Activated CD4-positive, alpha-beta T cell treated with anti-CD3 and anti-CD28 coated beads, Interleukin-2, amount 50 U/mL, for 16 hours (primary cell): ENCODE measurements around the gene PTPRS.

Experiments
- DNase-seq: peaks from one replicate; pipeline ENCODE4 v3.0.0-alpha.2; 2020

The PTPRS gene

DNA sequence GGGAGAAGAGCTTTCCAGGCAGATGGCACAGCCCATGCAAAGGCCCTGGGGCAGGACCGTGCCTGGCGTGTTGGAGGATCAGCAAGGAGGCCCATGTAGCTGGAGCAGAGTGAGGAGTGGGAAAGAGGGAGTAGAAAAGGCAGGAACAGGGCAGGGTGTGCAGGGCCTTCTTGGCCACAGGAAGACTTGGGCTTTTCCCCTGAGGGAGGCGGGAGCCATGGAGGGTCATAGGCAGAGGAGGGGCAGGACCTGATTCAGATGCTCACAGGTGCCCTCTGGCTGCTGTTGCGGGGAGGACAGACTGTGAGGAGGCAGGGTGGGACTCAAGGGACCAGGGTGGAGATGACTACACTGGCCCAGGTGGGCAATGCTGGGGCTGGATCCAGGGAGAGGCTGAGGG lies 13.8 kb upstream of the PTPRS start:
- peak; percentile 5 for DNase-seq

DNA sequence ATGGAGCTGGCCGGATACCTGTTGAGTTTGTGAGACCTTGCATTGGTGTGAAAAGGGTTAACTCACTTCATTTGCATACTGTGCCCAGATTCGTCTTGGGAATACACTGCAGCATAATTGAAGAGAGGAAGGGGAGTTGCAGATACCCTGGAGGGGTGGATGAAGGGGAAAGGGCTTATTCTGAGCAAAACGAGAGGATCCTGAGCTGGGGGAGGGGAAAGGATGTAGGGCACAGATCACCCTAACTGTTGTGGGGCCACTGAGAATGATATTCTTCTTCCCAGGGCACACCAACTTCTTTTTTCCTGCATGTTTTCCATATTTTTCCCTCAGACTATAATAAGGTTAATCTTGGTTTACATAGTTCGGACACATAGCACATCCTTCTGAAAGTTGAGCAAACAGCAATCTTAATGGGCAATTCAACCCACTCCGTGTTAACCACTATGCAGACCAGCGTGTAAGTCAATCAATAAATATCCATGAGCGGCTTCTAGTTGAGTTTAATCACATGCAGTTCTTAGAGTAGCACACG lies 11.7 kb upstream of the PTPRS start:
- DNase-seq, result no peak

DNA sequence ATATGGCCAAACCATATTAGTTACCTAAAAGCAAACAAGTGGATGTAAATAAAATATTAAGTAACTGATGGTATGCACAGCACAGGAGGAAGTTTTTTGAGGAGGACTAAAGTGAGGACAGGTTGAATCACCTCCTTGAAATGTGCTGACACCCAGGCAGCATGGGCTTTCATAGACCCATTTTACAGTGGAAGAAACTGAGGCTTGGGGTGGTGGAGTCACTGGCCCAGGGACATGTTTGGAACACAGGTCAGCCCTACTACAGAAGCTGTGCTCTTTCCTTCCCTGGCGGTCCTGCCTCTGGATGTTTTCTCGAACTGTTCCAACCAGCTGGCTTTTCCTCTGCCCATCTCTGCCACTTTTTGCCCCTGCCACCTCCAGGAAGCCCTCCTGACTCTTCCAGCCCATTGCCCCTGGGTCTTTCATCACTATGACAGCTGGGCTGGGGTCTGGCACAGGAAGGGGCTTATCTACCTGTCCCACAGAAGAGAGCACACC lies 11.2 kb upstream of the PTPRS start:
- DNase-seq, result no peak

DNA sequence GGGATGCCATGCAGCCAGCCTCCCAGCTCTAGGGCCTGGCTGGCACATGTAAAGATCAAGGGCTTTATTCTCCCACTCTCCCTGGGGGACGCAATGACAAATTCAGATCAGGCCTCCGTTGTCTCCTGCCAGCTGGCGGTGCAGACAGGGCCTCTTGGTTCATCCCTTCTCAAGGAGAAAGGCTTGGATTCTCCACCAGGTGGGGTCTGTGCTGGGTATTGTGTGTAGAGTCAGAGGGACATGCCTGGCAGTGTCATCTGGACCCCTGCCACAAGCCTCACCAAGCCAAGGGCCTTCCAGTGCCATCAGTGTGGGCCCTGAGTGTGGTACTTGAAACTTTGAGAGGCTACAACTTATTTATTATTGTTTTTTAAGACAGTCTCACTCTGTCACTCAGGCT lies 8.4 kb upstream of the PTPRS start:
- DNase-seq, result no peak

DNA sequence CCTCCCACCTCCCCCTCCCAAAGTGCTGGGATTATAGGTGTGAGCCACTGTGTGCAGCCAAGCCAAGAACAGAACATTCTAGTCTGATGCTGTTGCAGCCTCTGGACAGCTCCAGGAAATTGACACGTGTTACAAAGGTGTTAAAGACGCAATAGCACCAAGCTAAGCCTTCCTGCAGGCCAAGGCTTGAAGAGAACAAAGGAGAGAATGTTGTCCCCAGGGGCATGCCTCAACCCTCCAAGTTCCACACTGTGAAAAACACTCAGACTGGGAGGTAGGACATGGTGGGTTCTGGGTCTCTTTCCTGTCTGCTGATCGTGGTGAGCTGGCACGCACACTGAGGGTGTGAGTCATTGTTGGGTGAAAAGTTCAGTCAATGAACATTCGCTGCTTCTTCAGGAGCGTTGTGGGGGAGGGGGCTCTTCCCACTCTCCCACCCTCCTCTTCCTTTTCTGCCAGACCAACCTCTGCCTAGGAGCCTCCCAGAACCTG lies 5.3 kb upstream of the PTPRS start:
- peak; percentile 5 for DNase-seq

DNA sequence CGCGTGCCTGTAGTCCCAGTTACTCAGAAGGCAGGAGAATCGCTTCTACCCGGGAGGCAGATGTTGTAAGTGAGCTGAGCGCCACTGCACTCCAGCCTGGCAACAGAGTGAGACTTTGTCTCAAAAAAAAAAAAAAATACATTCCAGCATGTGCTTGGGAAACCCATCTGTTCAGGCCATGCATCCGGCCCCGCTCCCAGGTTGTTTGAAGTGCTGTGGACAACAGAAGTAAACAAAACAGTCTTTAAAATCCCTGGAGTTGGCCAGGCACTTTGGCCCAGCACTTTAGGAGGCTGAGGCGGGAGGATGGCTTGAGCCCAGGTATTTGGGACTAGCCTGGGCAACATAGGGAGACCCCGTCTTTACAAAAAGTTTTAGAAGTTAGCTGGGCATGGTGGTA lies 3.2 kb upstream of the PTPRS start:
- DNase-seq, result no peak

DNA sequence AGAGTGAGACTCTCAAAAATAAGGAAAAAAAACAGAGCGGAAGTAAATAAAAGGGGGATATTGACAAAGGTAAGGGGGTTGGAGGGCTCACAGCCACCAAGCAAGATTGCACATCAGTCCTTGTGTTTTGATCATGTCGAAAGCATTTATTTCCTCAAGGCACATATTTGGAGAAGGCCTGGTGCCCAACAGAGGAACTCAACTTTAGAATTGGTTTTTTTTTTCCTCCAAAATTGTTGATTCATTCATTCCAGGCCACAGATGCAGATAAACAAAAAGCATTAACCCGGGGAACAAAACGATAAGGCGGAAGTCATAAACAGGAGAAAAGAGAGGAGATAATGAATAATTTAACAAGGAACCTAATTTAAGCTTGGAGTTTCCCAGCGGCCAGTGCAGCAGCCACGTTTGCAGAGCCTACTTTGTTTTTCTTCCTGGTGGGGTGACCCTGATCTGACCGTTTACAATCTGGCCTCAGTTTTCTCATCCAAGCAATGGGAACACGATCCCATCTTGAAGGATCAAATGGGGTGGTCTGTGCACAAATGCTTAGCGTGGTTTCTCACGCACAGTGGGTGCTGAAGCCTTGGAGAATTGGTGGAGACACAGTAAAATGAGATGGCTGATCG lies 2.1 kb upstream of the PTPRS start:
- DNase-seq, result no peak

DNA sequence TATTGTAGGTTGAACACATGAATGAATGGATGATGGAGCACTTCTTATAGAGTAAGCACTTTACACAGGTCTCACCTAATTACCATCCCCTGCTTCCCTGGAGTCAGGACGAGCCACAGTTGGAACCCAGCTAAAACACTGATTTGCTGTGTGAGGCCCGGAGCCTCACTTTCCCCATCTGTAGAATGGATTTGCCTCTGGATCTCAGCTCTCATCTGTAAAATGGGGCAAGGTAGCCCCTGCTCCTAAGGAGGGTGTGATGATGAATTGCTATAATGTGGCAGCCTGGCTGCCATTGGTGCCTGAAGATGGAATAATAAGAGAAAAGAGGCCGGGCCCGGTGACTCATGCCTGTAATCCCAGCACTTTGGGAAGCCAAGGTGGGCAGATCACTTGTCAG lies 1.4 kb upstream of the PTPRS start:
- no peak for DNase-seq

DNA sequence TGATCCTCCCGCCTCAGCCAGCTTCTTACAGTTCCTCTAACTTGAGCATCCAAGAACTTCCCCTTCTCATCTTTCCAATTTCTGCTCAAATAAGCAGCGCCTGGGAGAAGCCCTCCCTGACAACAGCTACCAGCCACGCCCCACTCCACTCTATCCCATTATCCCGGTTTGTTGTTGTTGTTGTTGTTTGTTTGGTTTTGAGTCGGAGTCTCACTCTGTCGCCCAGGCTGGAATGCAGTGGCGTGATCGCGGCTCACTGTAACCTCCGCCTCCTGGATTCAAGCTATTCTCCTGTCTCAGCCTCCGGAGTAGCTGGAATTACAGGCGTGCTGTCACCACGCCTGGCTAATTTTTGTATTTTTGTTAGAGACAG lies 822 bp upstream of the PTPRS start:
- DNase-seq, result no peak

DNA sequence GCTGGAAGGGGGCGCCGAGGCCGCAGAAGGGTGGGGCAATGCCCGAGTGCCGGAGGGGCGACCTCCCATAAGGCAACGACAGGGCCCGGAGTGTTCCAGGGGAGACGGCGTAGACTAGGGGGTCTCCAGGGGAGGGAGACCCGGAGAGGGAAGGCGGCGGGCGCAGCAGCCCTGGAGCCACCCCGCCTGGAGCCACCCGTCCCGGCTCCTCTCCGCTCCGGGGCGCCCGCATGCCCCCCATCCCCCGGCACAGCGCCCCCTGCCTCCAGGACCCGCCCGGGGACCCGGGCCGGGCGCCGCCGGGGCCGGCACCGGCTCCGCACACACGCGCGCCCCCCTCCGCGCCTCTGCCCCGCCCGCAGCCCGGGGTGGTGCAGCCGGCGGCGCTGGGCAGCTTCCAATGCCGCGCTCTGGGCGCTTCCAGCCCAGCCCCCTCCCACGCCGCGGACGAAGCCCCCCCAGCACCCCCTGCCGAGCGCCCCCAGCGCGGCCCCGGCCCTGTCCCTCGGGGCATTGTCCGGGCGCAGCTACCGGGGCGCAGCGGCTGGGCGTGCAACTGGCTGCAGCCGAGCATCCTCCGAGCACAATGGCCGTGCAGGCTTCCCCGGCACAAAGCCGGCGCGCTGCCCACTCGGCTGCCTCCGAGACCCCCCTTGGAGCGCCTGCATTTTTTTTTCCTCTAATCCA lies 519 bp downstream of the PTPRS start:
- DNase-seq, result no peak

DNA sequence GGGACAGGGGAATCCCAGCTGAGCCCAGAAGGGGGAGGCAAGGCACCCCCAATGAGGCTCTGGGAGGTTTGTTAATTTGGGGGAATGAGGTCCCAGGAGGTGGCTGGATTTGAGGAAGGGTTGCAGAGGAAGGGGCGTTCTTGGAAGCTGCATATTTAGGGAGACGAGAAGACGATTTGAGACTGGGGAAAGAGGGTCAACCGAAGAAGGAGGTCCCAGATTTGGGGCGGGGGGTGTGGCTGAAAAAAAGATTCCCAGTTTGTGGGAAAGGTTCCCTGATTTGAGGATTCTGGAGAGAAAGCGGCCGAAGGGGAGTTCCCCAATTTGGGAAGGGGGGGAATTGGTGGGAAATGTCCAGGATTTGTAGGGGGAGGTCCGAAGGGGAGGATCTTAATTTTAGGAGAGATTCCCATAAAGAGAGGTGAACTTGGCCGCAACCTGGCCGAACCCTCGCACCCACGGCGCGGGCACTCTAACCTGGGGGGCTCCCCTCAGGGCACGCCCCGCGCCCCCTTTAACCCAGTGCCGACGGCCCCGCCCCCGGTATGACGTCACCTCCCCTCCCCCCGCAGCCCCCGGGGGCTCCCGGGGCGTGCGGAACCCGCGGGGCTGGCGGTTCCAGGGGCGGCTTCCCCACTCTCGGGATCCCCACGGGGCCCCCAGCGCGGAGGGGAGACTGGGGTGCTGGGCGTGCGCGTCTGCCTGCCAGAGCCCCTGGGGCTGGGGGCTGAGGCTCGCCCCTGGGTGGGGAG lies 1.2 kb downstream of the PTPRS start:
- DNase-seq, result no peak

DNA sequence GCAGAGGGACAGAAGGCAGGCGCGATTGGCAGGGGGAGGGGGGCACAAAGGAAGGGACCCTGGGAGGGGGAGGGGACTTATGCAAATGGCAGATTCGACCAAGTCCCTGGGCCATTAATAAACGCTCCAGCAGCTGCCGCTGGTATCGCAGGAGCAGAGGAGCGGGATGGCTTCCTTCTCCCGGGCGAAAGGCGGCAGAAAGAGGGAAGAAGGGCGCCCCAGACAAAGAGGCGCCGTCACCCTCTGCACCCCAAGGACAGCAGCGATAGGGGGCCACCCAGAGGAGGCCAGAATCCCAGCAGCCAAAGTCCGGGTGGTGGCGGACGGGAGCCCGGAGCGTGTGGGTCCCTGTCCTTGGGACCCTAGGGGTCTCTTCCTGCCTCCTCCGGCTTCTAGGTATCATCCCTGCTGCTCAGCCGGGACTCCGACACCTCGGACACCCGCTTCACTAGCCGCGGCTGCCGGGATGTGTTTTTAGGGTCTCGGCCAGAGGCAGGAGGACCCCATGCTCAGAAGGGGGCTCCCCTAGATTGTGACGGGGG lies 1.9 kb downstream of the PTPRS start:
- DNase-seq, result no peak

DNA sequence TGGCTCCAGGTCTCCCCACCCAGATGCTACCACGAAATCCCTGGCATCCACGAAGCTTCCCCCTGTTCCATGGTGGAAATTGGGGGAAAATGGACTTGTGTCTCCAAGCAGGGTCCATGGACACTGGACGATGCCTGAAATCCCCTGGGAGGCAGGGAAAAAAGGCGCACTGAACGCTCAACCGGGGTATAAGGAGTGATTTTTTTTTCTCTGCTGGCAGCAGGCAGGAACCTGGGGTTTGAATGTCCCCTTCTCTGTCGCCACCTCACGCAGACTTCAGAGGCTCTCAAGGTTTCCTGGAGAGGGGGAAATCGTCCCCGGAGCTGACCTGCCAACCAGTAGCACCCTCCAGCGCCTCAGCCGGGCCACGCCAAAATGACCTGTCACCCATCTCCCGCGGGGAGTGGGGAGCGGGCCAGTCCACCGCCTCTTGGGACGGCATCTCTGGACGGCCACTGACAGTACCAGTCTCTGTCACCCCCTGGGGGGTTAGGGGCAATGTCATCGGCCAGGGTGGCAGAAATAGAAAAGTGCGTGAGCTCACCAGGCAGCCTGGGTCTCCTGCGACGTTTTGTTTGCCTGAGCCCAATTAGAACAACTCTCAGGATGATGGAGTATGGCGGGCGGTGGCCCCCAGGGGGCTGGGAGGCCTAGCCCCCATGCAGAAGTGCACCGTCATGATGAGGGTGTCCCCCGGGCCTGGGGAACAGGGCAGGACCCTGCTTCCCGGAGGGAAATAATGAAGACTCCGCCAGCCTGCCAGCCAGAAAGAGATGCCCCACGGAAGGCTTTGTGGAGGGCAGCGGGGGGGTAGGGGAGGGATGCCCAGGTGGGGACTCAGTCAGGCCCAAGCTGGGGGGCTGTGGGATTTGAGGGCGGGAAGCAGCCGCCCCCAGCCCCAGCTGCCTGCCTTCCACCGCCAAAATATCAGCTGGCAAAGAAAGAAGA lies 2.6 kb downstream of the PTPRS start:
- no peak for DNase-seq

DNA sequence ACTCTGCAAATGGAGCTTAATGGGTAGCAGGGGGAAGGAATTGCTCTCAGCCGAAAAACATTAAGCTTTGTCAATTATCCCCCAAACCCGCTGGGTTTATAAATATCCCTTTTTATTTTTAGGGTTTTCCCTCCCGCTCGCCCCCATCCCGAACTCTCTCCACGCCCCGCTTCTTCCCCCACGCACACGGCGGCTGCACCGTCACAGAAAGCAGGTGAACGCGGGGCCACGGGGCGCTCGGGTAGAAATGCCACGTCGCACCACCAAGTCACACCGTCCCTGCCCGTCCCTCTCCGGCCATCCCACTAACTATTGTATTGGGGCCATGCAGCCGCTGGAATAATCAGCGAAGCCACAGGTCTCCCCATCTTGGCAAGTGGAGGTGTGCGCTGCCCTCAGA lies 3.5 kb downstream of the PTPRS start:
- no peak for DNase-seq

DNA sequence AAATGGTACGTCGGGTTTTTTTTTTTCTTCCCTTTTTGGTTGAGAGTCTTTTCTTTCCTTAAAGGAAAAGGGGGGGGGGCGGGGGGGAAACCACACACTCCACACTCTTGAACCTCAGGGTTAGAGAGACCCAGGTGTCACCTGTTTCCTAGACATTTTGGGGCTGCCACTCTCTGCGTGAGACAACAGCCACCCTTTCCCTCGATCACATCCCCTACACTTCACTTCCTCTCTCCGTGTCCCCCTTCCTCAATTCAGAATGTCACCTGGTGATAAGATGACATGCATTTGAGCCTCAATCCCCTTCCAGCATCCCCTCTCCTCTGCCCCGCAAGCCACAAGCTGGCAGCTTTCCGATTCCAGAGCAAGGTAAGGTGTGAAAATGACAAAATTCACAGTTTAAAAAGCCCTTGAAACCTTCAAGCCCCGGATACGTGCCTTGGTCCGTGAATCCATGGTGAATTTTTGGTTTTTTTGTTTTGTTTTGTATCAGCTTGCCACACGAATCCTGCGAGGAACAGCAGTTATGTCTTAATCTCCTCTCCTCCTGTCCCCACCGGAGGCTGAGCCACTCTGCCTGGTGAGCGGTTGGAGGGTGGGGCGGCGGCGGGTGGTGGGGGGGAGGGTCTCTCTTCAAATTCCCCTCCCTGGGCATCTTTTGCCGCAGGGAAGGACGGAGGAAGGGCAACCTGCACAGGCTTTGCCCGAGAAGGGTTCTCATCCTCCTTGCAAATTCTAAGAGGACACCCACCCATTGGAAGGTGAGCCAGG lies 4.2 kb downstream of the PTPRS start:
- no peak for DNase-seq

DNA sequence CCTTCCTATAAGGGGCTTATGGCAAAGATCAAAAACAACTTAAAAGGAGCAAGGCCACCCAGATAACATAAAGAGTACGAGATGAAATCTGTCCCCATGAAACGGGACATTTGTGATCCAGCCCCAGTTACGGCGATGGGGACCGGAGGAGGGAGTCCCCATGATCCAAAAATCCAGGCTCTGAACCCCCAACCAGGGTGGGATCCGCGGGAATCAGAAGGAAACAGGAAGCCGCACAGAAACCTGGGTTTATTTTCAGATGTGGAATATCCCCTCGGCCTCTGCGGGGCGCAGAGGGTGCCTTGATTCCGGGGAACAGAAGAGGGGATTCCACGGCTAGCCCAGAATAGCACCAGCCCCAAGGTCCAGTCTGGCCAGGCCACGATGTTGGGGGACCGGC lies 5.0 kb downstream of the PTPRS start:
- DNase-seq, result no peak

DNA sequence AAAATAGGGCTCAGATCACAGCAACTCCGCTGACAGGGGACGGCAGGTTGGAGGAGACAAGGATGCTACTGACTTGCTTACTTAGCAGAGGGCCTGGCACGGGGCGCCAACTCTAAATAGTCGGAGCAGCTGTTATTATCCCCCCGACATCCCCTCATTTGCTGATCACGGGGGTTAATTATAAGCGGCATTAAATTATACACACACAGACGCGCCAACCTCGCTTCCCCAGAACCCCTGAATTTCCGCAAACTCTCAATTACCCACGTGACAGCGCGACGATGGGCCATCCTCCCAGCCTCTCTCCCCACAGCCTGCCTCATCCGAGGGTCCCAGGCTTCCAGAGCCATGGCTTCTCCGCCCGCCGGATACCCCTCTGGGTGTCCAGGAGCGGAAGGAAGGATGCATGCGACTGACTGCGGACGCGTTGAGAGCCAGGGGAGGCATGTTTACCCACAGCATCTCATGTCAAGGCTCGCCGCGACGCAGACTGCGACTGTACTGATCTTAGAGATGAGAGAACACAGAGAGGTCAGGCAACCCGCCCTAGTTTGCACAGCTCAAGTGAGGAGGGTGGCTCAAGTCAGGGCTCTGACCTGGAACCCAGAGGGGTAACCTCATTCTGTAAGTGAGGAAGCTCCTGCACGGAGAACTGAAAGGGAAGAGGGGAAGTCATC lies 5.7 kb downstream of the PTPRS start:
- DNase-seq, result no peak

DNA sequence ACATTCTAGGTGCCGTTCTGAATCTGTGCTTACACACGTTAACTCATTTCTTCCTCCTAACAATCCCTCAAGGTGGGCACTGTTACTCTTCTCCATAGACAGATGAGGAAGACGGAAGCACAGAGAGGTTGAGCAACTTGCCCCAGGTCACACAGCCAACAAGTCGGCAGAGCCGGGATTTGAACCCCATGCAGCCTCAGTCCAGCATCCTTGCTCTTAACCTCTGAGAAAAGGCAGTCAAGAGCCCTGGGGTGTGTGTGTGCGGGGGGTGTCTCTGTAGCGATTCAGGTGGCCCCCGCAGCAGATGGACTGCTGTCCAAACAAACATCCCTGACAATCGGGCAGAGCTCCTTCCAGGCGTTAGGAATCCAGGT lies 6.3 kb downstream of the PTPRS start:
- no peak for DNase-seq

DNA sequence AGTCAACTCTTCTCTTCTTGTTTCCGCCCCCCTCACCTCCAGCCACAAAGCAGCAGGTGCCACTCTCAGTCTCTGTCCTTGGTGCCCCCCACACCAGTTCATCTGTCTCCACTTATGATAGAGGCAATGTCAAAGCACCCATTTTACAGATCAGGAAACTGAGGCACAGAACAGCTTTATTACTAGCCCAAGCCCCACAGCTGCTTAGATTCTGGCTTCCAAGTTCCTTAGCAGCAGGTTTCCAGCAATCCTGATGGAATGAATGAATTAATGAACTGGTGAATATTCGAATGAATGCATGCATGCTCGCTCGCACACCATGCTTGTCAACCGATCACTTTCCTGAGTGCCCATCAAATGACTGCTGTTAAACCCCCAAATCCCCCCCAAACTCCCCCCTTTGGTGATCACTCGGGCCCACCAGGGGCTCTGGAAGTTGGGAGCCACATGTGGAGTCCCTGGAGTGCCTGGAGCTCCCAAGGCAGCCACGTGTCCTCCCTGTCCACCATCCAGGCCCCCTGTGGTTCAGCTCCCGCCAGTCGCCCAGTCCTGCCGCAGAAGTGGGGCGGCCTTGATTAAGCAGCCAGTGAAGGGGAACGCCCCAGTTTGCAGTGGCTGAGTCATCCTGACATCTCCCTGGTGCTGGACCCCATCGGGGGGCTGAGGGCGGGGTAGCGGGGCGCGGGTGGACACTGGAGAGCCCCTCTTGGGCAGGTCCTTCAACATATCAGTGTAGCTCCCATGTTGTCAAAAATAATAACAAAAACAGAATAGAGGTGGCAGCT lies 6.8 kb downstream of the PTPRS start:
- no peak for DNase-seq

DNA sequence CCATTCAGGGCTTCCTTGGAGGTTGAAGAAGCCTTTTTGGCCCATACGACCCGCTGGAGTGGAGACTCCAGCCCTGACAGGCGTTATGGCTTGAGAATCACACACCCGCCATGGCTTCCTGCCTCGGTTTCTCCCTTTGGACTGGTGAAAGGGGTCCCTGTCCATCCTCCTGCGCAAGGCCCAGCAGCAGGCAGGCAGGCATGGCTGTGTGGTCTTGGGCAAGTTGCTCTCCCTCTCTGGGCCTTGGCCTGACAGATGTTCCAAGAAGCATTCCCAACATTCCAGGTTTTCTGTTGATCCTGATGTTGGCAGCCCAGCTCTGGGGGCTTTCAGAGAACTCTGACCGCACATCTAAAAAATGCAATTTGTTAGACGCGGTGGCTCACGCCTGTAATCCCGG lies 8.1 kb downstream of the PTPRS start:
- no peak for DNase-seq
